Measurements from ENCODE around the gene NINL.
"Not testable (repeated sequence)": the region's sequence is repeated elsewhere in the genome, so short reads cannot be mapped to it uniquely, and the experiment has no call there.

NINL gene

GRCh38 chr20:25489221-25489871, 96.0 kb downstream of the NINL start:
- in situ Hi-C loops (cut with MboI; ENCODE audit: low sequenced_read_pairs), result no loop called here

GRCh38 chr20:25487975-25488374, 97.4 kb downstream of the NINL start:
- in situ Hi-C loops (cut with MboI; ENCODE audit: low sequenced_read_pairs), result no loop called here

GRCh38 chr20:25487306-25487705, 98.0 kb downstream of the NINL start:
- in situ Hi-C loops (cut with MboI; ENCODE audit: low sequenced_read_pairs), result no loop called here

- in situ Hi-C loops (cut with MboI; ENCODE audit: low sequenced_read_pairs), result no loop called here
Measured at GRCh38 chr20:25486377-25486776, 99.0 kb downstream of the NINL start.

GRCh38 chr20:25485872-25486271, 99.5 kb downstream of the NINL start:
- in situ Hi-C loops (cut with MboI; ENCODE audit: low sequenced_read_pairs), result no loop called here

- in situ Hi-C loops (cut with MboI; ENCODE audit: low sequenced_read_pairs), result no loop called here
Measured at GRCh38 chr20:25484911-25485511, 100.3 kb downstream of the NINL start.

GRCh38 chr20:25484224-25484846, 101.0 kb downstream of the NINL start:
- in situ Hi-C loops (cut with MboI; ENCODE audit: low sequenced_read_pairs), result no loop called here

- in situ Hi-C loops (cut with MboI; ENCODE audit: low sequenced_read_pairs), result no loop called here
Measured at GRCh38 chr20:25483431-25484132, 101.7 kb downstream of the NINL start.

- in situ Hi-C loops (cut with MboI; ENCODE audit: low sequenced_read_pairs), result no loop called here
Measured at GRCh38 chr20:25481918-25482253, 103.4 kb downstream of the NINL start.

- in situ Hi-C loops (cut with MboI; ENCODE audit: low sequenced_read_pairs), result no loop called here
Measured at GRCh38 chr20:25481235-25481917, 104.0 kb downstream of the NINL start.

GRCh38 chr20:25480797-25481196, 104.5 kb downstream of the NINL start:
- in situ Hi-C loops (cut with MboI; ENCODE audit: low sequenced_read_pairs), result no loop called here

GRCh38 chr20:25480156-25480555, 105.2 kb downstream of the NINL start:
- in situ Hi-C loops (cut with MboI; ENCODE audit: low sequenced_read_pairs), result no loop called here

- in situ Hi-C loops (cut with MboI; ENCODE audit: low sequenced_read_pairs), result no loop called here
Measured at GRCh38 chr20:25479638-25480037, 105.7 kb downstream of the NINL start.

GRCh38 chr20:25478889-25479568, 106.3 kb downstream of the NINL start:
- in situ Hi-C loops (cut with MboI; ENCODE audit: low sequenced_read_pairs), result no loop called here

GRCh38 chr20:25477014-25477882, 108.1 kb downstream of the NINL start:
- in situ Hi-C loops (cut with MboI; ENCODE audit: low sequenced_read_pairs), result no loop called here

- in situ Hi-C loops (cut with MboI; ENCODE audit: low sequenced_read_pairs), result no loop called here
Measured at GRCh38 chr20:25476106-25477013, 109.0 kb downstream of the NINL start.

GRCh38 chr20:25473297-25473696, 112.0 kb downstream of the NINL start:
- in situ Hi-C loops (cut with MboI; ENCODE audit: low sequenced_read_pairs), result not testable (repeated sequence)

- in situ Hi-C loops (cut with MboI; ENCODE audit: low sequenced_read_pairs), result no loop called here
Measured at GRCh38 chr20:25471020-25471419, 114.3 kb downstream of the NINL start.

GRCh38 chr20:25470045-25470444, 115.3 kb downstream of the NINL start:
- in situ Hi-C loops (cut with MboI; ENCODE audit: low sequenced_read_pairs), result no loop called here

Measured in HL-60/S4 (cell line).